PC-9 (cell line): ENCODE data around the gene CYBB. TPM values are rescaled to one million over a fixed set of nuclear protein-coding genes. Genes with fewer than 3 reads are reported as not detected.

Experiments
- BruUV-seq: library from RNA; stranded (reverse); fragments of 400-500 nt; replicated peaks from 2 replicates; lab custom pipeline; 2021; lab: Mats Ljungman, UMichigan
- CTCF ChIA-PET: fragments of 300-600 bp; sonication (Branson Sonifier 250); formaldehyde crosslinking; loops from one replicate; lab custom pipeline; 2022; ENCODE audit warnings: antibody characterized with exemption; lab: Charles Lee
- POLR2A ChIA-PET: fragments of 300-600 bp; sonication (Branson Sonifier 250); formaldehyde crosslinking; loops from one replicate; lab custom pipeline; 2022; ENCODE audit warnings: antibody characterized with exemption; ENCODE audit not compliant: unreplicated experiment; lab: Charles Lee
- DNase-seq, 2 experiments: peaks; one replicate each; pipeline versions ENCODE4 v3.0.0 to v3.0.0-alpha.2; 2015 to 2022; ENCODE audit warnings: mixed read lengths in 1 of 2
- H2AFZ ChIP-seq: fragments of 200-600 bp; sonication (generic); 2 replicates; pipeline ENCODE4 v1.8.1; 2017; ENCODE audit warnings: antibody characterized with exemption
- H3F3A ChIP-seq: fragments of 200-600 bp; sonication (generic); 2 replicates; pipeline ENCODE4 v1.8.1; 2017; ENCODE audit warnings: antibody characterized with exemption, mild to moderate bottlenecking, low read depth; ENCODE audit not compliant: insufficient read depth
- H3K27ac ChIP-seq: fragments of 200-600 bp; sonication (generic); 2 replicates; pipeline ENCODE4 v1.6.1; 2016; ENCODE audit warnings: mixed run types
- H3K27me3 ChIP-seq: fragments of 200-600 bp; sonication (generic); 2 replicates; pipeline ENCODE4 v1.6.1; 2016; ENCODE audit warnings: low read depth, mixed run types; ENCODE audit not compliant: insufficient read depth
- H3K36me3 ChIP-seq: fragments of 200-600 bp; sonication (generic); 2 replicates; pipeline ENCODE4 v1.6.1; 2016; ENCODE audit warnings: low read depth, mixed run types
- H3K4me1 ChIP-seq: fragments of 200-600 bp; sonication (generic); replicated peaks from 2 replicates; pipeline ENCODE4 v1.6.1; 2016; ENCODE audit warnings: mixed run types; ENCODE audit not compliant: insufficient read depth
- H3K4me2 ChIP-seq: fragments of 200-600 bp; sonication (generic); 2 replicates; pipeline ENCODE4 v1.6.1; 2017; ENCODE audit warnings: mixed run types
- H3K4me3 ChIP-seq: fragments of 200-600 bp; sonication (generic); 2 replicates; pipeline ENCODE4 v1.6.1; 2016; ENCODE audit warnings: mixed run types
- H3K79me2 ChIP-seq: fragments of 200-600 bp; sonication (generic); 2 replicates; pipeline ENCODE4 v1.6.1; 2017; ENCODE audit warnings: low read depth, mixed run types
- H3K9me2 ChIP-seq: fragments of 200-600 bp; sonication (generic); 2 replicates; pipeline ENCODE4 v1.8.1; 2017; ENCODE audit warnings: mild to moderate bottlenecking; ENCODE audit not compliant: insufficient read depth
- H3K9me3 ChIP-seq: fragments of 200-600 bp; sonication (generic); 2 replicates; pipeline ENCODE4 v1.8.1; 2016; ENCODE audit warnings: low read depth; ENCODE audit not compliant: insufficient read depth
- H4K20me1 ChIP-seq: fragments of 200-600 bp; sonication (generic); 2 replicates; pipeline ENCODE4 v1.8.1; 2017; ENCODE audit not compliant: insufficient read depth
- CTCF ChIP-seq: fragments of 200-600 bp; sonication (generic); conservative IDR thresholded peaks from 2 replicates; pipeline ENCODE4 v1.6.1; 2017; ENCODE audit warnings: mixed run types, antibody characterized with exemption, mild to moderate bottlenecking, moderate library complexity
- EZH2 ChIP-seq: fragments of 200-600 bp; sonication (generic); IDR thresholded peaks from 2 replicates; pipeline ENCODE4 v1.8.0; 2017; ENCODE audit warnings: antibody characterized with exemption, low read depth
- intact Hi-C: fragments of 100-400 bp; cut with micrococcal nuclease; formaldehyde crosslinking; loops from one replicate; pipeline ENCODE4 v1.10.0; 2022; ENCODE audit not compliant: unreplicated experiment
- total RNA-seq: library from RNA; stranded (reverse); gene quantifications from 2 replicates; pipeline ENCODE4 v1.2.3, GENCODE V29; 2021

CYBB gene
- total RNA-seq, 1 experiment from 2014 or later: 0.31 TPM

- Histone ChIP-seq H3K4me3 (no peak overlapping the region), H3K36me3 (no peaks in the 10 kb centered on the region), H2AFZ (no peak overlapping the region), H3F3A (no peaks in the 10 kb centered on the region), H4K20me1 (no peaks in the 10 kb centered on the region), H3K79me2 (no peaks in the 10 kb centered on the region), H3K27ac (no peak overlapping the region), H3K4me2 (no peak overlapping the region), H3K9me3 (no peaks in the 10 kb centered on the region), H3K27me3 (no peaks in the 10 kb centered on the region), H3K4me1 (no peaks in the 10 kb centered on the region), H3K9me2 (no peaks in the 10 kb centered on the region)
- ChIA-PET POLR2A (no interaction called here), CTCF (no interaction called here)
- intact Hi-C loops: no loop called here
- BruUV-seq: no TSS peak
- TF ChIP-seq EZH2 (no peak), CTCF (no peak)
- no peak for DNase-seq
These were observed 26.9 kb upstream of the CYBB start for GRCh38 chrX:37752936-37753335.

GRCh38 chrX:37753384-37753783 is 26.5 kb upstream of the CYBB start:
- no peak overlapping the region for H3K4me2 ChIP-seq
- ChIA-PET CTCF (no interaction called here), POLR2A (no interaction called here)
- no peaks in the 10 kb centered on the region for H3K9me3 ChIP-seq
- H3K36me3 ChIP-seq: no peaks in the 10 kb centered on the region
- H4K20me1 ChIP-seq: no peaks in the 10 kb centered on the region
- no peak overlapping the region for H2AFZ ChIP-seq
- no peaks in the 10 kb centered on the region for H3F3A ChIP-seq
- no TSS peak for BruUV-seq
- H3K4me3 ChIP-seq: no peak overlapping the region
- no peaks in the 10 kb centered on the region for H3K79me2 ChIP-seq
- H3K4me1 ChIP-seq: no peaks in the 10 kb centered on the region
- intact Hi-C loops: no loop called here
- no peaks in the 10 kb centered on the region for H3K9me2 ChIP-seq
- no peak for TF ChIP-seq EZH2
- no peak for TF ChIP-seq CTCF
- no peak overlapping the region for H3K27ac ChIP-seq
- DNase-seq: no peak
- no peaks in the 10 kb centered on the region for H3K27me3 ChIP-seq

- Histone ChIP-seq H3K4me2 (no peak overlapping the region), H3K27ac (no peak overlapping the region), H3K27me3 (no peaks in the 10 kb centered on the region), H3K9me2 (no peaks in the 10 kb centered on the region), H3K79me2 (no peaks in the 10 kb centered on the region), H3K4me3 (no peak overlapping the region), H3K9me3 (no peaks in the 10 kb centered on the region), H3K4me1 (no peaks in the 10 kb centered on the region), H4K20me1 (no peaks in the 10 kb centered on the region), H2AFZ (no peak overlapping the region), H3K36me3 (no peaks in the 10 kb centered on the region), H3F3A (no peaks in the 10 kb centered on the region)
- intact Hi-C loops: no loop called here
- TF ChIP-seq EZH2: no peak
- TF ChIP-seq CTCF: no peak
- no TSS peak for BruUV-seq
- POLR2A ChIA-PET: no interaction called here
- CTCF ChIA-PET: no interaction called here
- no peak for DNase-seq
These were observed 25.3 kb upstream of the CYBB start for GRCh38 chrX:37754516-37754915.
